ENCODE data around the gene COL17A1. TPM values are rescaled to one million over a fixed set of nuclear protein-coding genes. Genes with fewer than 3 reads are reported as not detected.

The COL17A1 gene
- polyA plus RNA-seq, 1 experiment: not detected

DNA sequence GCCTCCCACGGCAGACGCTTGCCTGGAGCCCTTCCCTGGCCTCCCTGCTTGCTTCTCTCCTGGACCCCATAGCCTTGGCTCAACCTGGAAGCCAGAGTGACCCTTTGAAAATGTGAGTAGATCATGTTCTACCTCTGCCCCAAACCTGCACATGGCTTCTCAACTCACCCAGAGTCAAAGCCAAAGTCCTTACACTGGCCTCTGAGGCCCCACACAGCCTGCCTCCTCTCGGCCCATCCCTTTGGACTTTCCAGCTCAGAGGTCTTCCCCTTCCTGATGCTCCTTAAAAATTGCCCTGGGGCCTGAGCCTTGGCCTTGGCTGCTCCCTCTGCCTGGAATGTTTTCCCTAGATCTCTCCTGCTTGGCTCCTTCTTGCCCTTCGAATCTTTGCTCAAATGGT is 32.5 kb downstream of the COL17A1 start:
- H3K4me3 ChIP-seq (ENCODE audit: low read depth, low read length): no peak overlapping the region
- no peak for DNase-seq (ENCODE audit: low read depth, low spot score)
- H3K9me3 ChIP-seq (ENCODE audit: control insufficient read depth, insufficient read depth, low read length): peaks cover 2% of the 10 kb centered on the region; the same call in 1 of the 2 replicates
- H3K27ac ChIP-seq (ENCODE audit: low read depth, low read length): no peak overlapping the region
- ChIA-PET CTCF (no interaction called here), POLR2A (no interaction called here)
- TF ChIP-seq, protein P1, sequence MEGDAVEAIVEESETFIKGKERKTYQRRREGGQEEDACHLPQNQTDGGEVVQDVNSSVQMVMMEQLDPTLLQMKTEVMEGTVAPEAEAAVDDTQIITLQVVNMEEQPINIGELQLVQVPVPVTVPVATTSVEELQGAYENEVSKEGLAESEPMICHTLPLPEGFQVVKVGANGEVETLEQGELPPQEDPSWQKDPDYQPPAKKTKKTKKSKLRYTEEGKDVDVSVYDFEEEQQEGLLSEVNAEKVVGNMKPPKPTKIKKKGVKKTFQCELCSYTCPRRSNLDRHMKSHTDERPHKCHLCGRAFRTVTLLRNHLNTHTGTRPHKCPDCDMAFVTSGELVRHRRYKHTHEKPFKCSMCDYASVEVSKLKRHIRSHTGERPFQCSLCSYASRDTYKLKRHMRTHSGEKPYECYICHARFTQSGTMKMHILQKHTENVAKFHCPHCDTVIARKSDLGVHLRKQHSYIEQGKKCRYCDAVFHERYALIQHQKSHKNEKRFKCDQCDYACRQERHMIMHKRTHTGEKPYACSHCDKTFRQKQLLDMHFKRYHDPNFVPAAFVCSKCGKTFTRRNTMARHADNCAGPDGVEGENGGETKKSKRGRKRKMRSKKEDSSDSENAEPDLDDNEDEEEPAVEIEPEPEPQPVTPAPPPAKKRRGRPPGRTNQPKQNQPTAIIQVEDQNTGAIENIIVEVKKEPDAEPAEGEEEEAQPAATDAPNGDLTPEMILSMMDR (IDR thresholded peaks at IDR 0.05; ENCODE audit: low read depth, low read length): no peak
- H3K27me3 ChIP-seq (ENCODE audit: control insufficient read depth, insufficient read depth, low read length): no peaks in the 10 kb centered on the region

DNA sequence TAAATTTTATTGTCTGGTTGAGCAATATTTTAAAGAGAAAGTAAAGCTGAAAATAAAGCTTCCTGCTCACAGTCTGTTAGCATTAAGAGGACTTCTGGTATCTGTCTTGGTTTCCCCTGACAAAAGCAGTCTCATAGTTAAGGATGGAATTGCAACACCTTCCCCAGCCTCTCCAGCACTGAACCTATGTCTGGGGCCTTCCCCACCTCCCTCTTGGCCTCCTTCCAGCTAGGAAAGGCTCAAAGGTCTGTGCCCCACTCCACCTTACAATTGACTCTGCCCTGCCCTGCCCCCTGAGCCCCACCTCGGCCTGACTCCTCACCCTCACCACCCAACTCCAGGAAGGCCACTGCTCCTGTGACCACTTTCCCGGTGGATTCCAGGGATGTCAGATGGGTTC is 33.2 kb downstream of the COL17A1 start:
- TF ChIP-seq, protein P1 (IDR thresholded peaks at IDR 0.05; ENCODE audit: low read depth, low read length): no peak
- Histone ChIP-seq H3K27ac (ENCODE audit: low read depth, low read length) (no peak overlapping the region), H3K4me3 (ENCODE audit: low read depth, low read length) (no peak overlapping the region), H3K27me3 (ENCODE audit: control insufficient read depth, insufficient read depth, low read length) (no peaks in the 10 kb centered on the region), H3K9me3 (ENCODE audit: control insufficient read depth, insufficient read depth, low read length) (peaks cover 2% of the 10 kb centered on the region; the same call in 1 of the 2 replicates)
- ChIA-PET CTCF (no interaction called here), POLR2A (no interaction called here)
- no peak for DNase-seq (ENCODE audit: low read depth, low spot score)

DNA sequence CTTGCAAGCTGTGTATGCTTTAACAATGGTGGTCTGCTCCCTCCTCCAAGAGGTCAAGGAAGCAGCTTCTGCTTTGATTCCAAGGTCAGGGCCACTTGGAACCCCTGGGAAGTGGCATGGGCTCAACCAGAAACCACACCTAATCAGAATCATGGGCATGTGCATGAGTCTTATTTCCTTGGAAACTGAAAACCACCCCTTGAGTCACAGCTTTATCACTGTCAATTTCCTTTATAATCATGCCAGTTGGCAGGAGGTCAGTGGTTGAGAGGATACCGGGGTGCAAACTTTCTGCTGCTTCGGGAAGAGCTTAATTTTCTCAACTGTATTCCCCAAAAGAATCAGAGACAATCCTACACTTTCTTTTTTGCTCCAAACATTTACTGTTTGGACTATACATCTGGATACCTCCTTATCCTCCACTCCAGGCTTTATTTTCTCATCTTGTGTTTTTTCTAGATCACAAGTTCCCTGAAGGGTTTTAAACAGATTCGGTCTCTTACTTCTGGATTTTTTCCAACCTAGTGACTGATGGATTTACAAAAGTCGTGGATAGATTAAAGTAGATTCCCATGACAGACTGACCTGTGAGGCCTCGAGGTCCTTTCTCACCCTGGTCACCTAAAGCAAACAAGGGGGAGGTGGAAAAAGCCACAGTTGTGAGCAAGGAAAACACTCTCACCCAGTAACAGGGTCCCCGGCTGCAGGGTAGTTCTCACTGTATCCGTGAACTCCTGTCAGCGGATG is 36.0 kb downstream of the COL17A1 start:
- no peak for DNase-seq (ENCODE audit: low read depth, low spot score)
- Histone ChIP-seq H3K4me3 (ENCODE audit: low read depth, low read length) (no peak overlapping the region), H3K9me3 (ENCODE audit: control insufficient read depth, insufficient read depth, low read length) (no peaks in the 10 kb centered on the region; the same call in 1 of the 2 replicates), H3K27me3 (ENCODE audit: control insufficient read depth, insufficient read depth, low read length) (peaks cover 2% of the 10 kb centered on the region), H3K27ac (ENCODE audit: low read depth, low read length) (no peak overlapping the region)
- TF ChIP-seq, protein P1 (IDR thresholded peaks at IDR 0.05; ENCODE audit: low read depth, low read length): no peak
- CTCF ChIA-PET: interaction anchor here (0.8 to 1.1 kb wide), 2 partner anchors 14 to 161 kb away, joined by 3 to 4 read pairs; no protein-coding TSS in a partner anchor
- POLR2A ChIA-PET: interaction anchor here (1.5 kb wide), 1 partner anchor 72 kb away, joined by 5 read pairs; the partner anchor contains the start of gene SFR1

DNA sequence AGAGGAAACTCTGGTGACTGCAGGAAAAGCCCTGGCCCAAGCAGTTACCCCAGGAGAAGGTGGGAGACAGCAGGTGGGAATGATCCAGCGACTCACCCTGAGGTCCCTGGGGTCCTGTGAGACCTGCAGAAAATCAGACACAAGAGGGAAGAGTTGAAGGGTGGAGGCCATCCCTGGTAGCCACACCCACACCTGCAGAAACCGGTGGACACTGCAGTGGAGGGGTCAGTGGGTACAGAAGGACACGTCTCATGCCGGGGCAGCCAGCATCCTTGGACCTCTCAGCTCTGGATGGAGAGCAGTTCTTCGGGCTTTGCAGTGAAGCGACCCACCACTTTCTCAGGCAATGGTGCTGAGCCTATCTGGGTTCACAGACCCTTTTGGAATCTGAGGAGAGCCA is 39.0 kb downstream of the COL17A1 start:
- TF ChIP-seq, protein P1 (IDR thresholded peaks at IDR 0.05; ENCODE audit: low read depth, low read length): no peak
- DNase-seq (ENCODE audit: low read depth, low spot score): no peak
- ChIA-PET POLR2A (no interaction called here), CTCF (interaction anchor here (0.8 to 1.7 kb wide), 2 partner anchors 9 to 228 kb away, joined by 3 to 8 read pairs; no protein-coding TSS in a partner anchor)
- Histone ChIP-seq H3K27ac (ENCODE audit: low read depth, low read length) (no peak overlapping the region), H3K9me3 (ENCODE audit: control insufficient read depth, insufficient read depth, low read length) (no peaks in the 10 kb centered on the region), H3K4me3 (ENCODE audit: low read depth, low read length) (no peak overlapping the region), H3K27me3 (ENCODE audit: control insufficient read depth, insufficient read depth, low read length) (peaks cover 2% of the 10 kb centered on the region)

Data from AG04450 (cell line).